Measurements from ENCODE around the gene LAMA4. TPM values are rescaled to one million over a fixed set of nuclear protein-coding genes. Genes with fewer than 3 reads are reported as not detected.

The LAMA4 gene
- total RNA-seq, 2 experiments from 2014 or later = not detected

- no peak overlapping the region for H3K4me3 Mint-ChIP-seq
- no peak overlapping the region for H3K27ac Mint-ChIP-seq
- H3K36me3 Mint-ChIP-seq = no peaks in the 10 kb centered on the region
- peaks cover 18% of the 10 kb centered on the region for H3K4me1 Mint-ChIP-seq
- peaks cover 35% of the 10 kb centered on the region for H3K27me3 Mint-ChIP-seq
- H3K9me3 Mint-ChIP-seq = no peaks in the 10 kb centered on the region
- DNase-seq = peak; percentile 58
These were observed 31.6 kb upstream of the LAMA4 start for GRCh38 chr6:112286010-112286409.

GRCh38 chr6:112284603-112285002 is 30.2 kb upstream of the LAMA4 start:
- DNase-seq = no peak
- Mint-ChIP-seq H3K36me3 (no peaks in the 10 kb centered on the region), H3K9me3 (no peaks in the 10 kb centered on the region), H3K4me1 (peaks cover 18% of the 10 kb centered on the region), H3K4me3 (no peak overlapping the region), H3K27ac (no peak overlapping the region), H3K27me3 (peaks cover 40% of the 10 kb centered on the region)

DNA sequence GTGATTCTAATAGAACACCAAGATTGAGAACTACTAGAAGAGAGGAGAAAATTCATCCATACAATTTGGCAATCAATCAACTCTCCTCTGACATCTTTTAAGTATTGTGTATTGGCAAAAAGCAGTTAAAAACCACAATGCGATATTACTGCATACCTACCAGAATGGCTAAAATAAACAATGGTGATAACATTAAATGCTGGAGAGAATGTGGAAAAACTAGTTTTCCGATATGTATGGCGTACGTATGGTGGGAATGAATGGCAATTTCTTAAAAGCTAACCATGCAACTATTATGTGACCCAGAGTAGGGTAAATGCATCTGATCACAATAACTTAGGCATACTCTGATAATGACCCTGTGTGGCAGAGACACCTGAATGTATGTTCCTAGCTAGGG is 29.3 kb upstream of the LAMA4 start:
- Mint-ChIP-seq H3K9me3 (no peaks in the 10 kb centered on the region), H3K36me3 (no peaks in the 10 kb centered on the region), H3K27me3 (peaks cover 35% of the 10 kb centered on the region), H3K27ac (no peak overlapping the region), H3K4me1 (peaks cover 18% of the 10 kb centered on the region), H3K4me3 (no peak overlapping the region)
- DNase-seq = no peak

DNA sequence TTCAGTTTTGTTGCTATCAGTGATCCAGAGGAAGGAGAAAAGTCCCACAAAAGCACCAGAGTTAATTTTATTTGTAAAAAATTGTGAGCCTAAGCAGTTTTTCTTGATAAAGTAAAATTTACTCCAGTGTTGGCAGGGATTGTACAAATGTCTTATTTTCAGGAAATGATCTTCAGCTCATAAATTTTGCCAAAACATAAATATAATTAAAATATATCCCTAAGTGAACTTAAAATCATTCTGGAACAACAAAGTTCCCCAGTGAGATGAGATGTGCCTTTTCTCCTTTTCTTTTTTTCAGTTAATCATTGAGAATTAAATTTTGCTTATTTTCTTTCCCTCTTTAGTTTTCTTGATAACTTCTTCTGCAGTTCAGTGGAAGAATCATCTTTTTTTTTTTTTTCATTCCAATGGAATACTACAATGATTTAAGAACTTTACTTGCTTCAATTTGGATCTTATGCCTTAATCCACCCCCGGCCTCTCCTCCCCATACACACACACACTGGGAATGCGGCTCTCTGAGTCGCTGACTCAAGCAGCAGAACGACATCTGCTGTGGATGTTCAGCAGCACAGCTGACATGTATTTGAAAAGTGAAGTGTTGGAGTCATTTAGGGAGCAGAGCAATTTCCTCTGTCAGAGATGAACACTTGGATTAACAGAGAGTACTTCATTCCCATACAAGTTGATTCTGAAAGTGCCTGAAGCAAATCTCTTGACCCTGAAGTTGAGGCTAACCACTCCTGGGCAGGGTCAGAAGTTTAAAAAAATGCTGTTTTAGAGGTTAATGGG is 27.7 kb upstream of the LAMA4 start:
- H3K27ac Mint-ChIP-seq = no peak overlapping the region
- H3K27me3 Mint-ChIP-seq = peaks cover 35% of the 10 kb centered on the region
- DNase-seq = no peak
- H3K36me3 Mint-ChIP-seq = no peaks in the 10 kb centered on the region
- peaks cover 14% of the 10 kb centered on the region for H3K4me1 Mint-ChIP-seq
- no peak overlapping the region for H3K4me3 Mint-ChIP-seq
- no peaks in the 10 kb centered on the region for H3K9me3 Mint-ChIP-seq

- H3K4me1 Mint-ChIP-seq = no peaks in the 10 kb centered on the region
- peaks cover 34% of the 10 kb centered on the region for H3K27me3 Mint-ChIP-seq
- no peak for DNase-seq
- H3K4me3 Mint-ChIP-seq = no peak overlapping the region
- no peaks in the 10 kb centered on the region for H3K36me3 Mint-ChIP-seq
- H3K27ac Mint-ChIP-seq = no peak overlapping the region
- no peaks in the 10 kb centered on the region for H3K9me3 Mint-ChIP-seq
These were observed 24.9 kb upstream of the LAMA4 start for GRCh38 chr6:112279031-112279935.

DNA sequence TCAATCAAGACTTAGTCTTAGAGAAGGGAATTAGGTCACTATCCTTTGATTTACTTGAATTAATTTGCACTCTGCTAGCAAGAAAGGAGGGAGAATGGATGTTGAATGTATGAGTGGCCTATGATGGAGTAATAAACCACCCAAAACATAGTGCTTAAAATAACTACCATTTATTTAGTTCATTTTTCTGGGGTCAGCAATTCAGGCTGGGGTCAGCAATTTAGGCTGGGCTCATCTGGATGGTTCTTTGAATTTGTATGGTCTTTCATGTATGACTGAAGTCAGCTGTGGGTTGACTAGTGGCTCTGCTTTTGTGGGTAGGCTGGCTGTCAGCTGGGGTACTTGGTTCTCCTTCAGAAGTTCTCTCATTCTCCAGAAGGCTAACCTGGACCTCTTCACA is 21.0 kb upstream of the LAMA4 start:
- DNase-seq = no peak
- H3K9me3 Mint-ChIP-seq = no peaks in the 10 kb centered on the region
- H3K4me3 Mint-ChIP-seq = no peak overlapping the region
- H3K36me3 Mint-ChIP-seq = no peaks in the 10 kb centered on the region
- H3K27me3 Mint-ChIP-seq = peaks cover 10% of the 10 kb centered on the region
- H3K4me1 Mint-ChIP-seq = no peaks in the 10 kb centered on the region
- H3K27ac Mint-ChIP-seq = no peak overlapping the region

DNA sequence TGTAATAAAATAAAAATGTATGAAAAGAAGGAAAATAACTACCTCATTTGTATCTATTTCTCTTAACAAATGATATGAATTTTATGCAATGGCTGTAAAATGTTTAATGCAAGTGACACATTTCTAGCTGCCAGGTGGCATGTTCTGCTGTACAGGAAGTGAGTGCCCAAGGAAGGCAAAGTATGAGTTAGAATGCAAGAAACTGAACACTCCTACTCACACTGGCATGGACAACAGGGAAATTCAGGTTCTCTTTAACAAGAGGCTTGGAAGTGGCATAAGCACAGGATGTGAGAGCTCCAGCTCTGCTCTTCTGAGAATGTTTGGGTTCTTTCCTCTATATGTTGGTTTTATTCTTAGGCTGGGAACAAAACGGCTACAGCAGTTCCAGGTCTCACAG is 20.4 kb upstream of the LAMA4 start:
- Mint-ChIP-seq H3K36me3 (no peaks in the 10 kb centered on the region), H3K4me1 (no peaks in the 10 kb centered on the region), H3K9me3 (no peaks in the 10 kb centered on the region), H3K27me3 (peaks cover 8% of the 10 kb centered on the region), H3K4me3 (no peak overlapping the region), H3K27ac (no peak overlapping the region)
- no peak for DNase-seq

- no peak overlapping the region for H3K4me3 Mint-ChIP-seq
- no peaks in the 10 kb centered on the region for H3K4me1 Mint-ChIP-seq
- peaks cover 8% of the 10 kb centered on the region for H3K27me3 Mint-ChIP-seq
- H3K27ac Mint-ChIP-seq = no peak overlapping the region
- no peak for DNase-seq
- no peaks in the 10 kb centered on the region for H3K9me3 Mint-ChIP-seq
- H3K36me3 Mint-ChIP-seq = no peaks in the 10 kb centered on the region
These were observed 18.4 kb upstream of the LAMA4 start for GRCh38 chr6:112272799-112273198.

DNA sequence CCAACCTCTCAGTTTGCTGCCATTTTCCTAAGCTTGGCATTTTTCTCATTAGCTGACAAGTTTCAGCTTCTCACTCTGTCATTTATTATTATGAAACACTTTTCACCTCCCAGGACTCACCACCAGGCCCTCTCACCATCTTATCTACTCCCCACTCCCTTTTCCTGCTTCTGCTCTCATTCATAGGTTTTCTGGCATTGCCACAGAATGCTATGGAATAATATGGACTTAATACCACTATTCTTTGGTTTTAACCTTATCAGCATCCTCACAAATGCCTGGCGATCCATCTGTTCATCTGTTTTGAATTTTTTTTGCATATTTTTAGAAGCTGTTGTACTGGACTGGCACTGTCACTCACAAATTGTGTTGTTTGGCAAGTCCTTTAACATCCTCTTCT is 16.4 kb upstream of the LAMA4 start:
- no peak overlapping the region for H3K27ac Mint-ChIP-seq
- H3K27me3 Mint-ChIP-seq = peaks cover 8% of the 10 kb centered on the region
- no peak for DNase-seq
- H3K4me1 Mint-ChIP-seq = no peaks in the 10 kb centered on the region
- H3K36me3 Mint-ChIP-seq = no peaks in the 10 kb centered on the region
- H3K4me3 Mint-ChIP-seq = no peak overlapping the region
- H3K9me3 Mint-ChIP-seq = no peaks in the 10 kb centered on the region

DNA sequence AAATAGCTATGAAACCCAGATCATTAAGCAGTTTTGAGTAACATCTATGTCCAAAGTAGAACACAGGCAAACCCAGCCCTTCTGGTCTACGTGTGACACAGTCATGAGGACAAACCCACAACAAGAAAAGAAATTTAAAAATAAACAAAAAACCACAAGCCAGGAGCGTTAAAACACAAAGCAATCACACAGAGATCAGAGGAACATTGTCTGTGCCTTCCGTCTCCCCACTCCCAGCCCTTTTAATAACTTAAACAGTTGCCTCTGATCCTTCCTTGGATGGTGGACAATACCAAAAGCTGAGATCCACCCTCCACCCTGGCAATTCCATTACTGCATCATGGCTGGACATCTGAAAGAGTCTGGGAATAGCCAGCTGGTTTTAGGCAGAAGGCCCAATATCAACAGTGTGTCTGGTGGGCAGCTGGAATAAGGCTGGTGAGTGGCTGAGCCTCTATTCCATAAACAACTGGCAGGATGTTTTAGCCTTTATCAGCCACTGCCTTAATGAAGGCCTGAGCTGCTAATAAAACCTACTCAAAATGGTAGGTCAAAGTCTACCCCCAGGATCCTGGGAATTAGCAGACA is 15.7 kb upstream of the LAMA4 start:
- DNase-seq = no peak
- H3K27me3 Mint-ChIP-seq = peaks cover 4% of the 10 kb centered on the region
- no peaks in the 10 kb centered on the region for H3K9me3 Mint-ChIP-seq
- no peak overlapping the region for H3K4me3 Mint-ChIP-seq
- H3K4me1 Mint-ChIP-seq = no peaks in the 10 kb centered on the region
- no peak overlapping the region for H3K27ac Mint-ChIP-seq
- H3K36me3 Mint-ChIP-seq = no peaks in the 10 kb centered on the region

DNA sequence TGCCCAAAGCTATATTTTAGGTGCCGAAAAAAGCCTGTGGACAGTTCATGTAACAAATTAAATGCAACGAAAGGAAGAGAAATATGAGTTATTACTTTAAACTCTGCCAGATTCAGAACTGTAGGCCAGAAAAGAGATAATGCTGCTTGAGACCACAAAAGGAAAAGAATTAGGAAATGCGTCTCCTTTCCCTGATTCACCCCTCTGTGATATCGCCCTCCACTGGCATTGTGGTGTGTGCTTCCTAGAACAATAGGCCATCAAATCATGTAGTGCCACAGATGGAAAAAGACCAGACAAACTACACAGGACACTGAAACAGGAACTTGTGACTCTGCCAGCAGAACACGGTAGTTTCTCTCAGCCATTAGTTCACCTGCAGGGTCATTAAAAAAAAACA is 14.7 kb upstream of the LAMA4 start:
- H3K9me3 Mint-ChIP-seq = no peaks in the 10 kb centered on the region
- DNase-seq = no peak
- H3K27ac Mint-ChIP-seq = no peak overlapping the region
- H3K27me3 Mint-ChIP-seq = peaks cover 4% of the 10 kb centered on the region
- no peak overlapping the region for H3K4me3 Mint-ChIP-seq
- no peaks in the 10 kb centered on the region for H3K4me1 Mint-ChIP-seq
- no peaks in the 10 kb centered on the region for H3K36me3 Mint-ChIP-seq

- no peaks in the 10 kb centered on the region for H3K9me3 Mint-ChIP-seq
- H3K27me3 Mint-ChIP-seq = peaks cover 3% of the 10 kb centered on the region
- no peaks in the 10 kb centered on the region for H3K4me1 Mint-ChIP-seq
- no peak overlapping the region for H3K4me3 Mint-ChIP-seq
- no peaks in the 10 kb centered on the region for H3K36me3 Mint-ChIP-seq
- DNase-seq = no peak
- H3K27ac Mint-ChIP-seq = no peak overlapping the region
These were observed 14.3 kb upstream of the LAMA4 start for GRCh38 chr6:112268654-112269053.

DNA sequence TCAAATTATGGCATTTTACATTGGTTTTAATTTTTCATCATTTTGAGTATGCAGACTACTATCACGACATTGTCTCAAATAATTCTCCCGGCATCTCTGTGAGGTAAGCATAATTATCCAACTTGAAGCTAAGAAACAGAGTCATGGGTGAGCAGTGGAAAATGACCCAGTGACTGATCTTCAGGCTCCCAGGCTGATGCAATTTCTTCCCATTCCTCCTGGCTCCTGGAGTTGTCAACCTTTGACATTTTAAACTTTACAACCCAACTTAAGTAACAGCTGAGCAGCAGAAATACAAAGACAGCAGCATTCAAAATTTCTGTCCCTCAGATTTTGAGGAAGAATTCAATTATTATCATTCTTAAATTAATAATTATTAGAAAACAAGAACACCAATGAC is 13.7 kb upstream of the LAMA4 start:
- no peak overlapping the region for H3K4me3 Mint-ChIP-seq
- no peak overlapping the region for H3K27ac Mint-ChIP-seq
- no peaks in the 10 kb centered on the region for H3K9me3 Mint-ChIP-seq
- H3K27me3 Mint-ChIP-seq = no peaks in the 10 kb centered on the region
- no peaks in the 10 kb centered on the region for H3K4me1 Mint-ChIP-seq
- DNase-seq = no peak
- no peaks in the 10 kb centered on the region for H3K36me3 Mint-ChIP-seq

DNA sequence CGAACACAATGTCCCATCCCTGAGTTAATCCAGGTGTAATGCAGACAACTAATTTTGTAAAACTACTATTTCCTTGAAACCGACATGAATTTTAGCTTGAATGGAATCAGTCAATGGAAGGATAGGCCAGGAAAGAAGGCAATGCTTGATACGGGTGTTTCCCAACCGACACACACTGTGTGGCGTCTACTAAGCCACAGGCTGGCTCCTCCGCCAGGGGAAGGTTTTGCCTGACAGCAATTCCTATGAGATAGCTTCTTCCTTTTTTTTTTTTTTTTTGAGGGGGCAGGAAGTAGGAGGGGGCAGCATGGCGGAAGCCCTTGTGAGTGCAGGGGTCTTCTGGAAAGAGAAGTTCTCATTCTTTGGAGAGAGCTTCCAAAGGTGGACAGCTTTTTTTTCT is 12.0 kb upstream of the LAMA4 start:
- H3K9me3 Mint-ChIP-seq = no peaks in the 10 kb centered on the region
- H3K36me3 Mint-ChIP-seq = no peaks in the 10 kb centered on the region
- no peak overlapping the region for H3K27ac Mint-ChIP-seq
- H3K4me3 Mint-ChIP-seq = no peak overlapping the region
- no peaks in the 10 kb centered on the region for H3K27me3 Mint-ChIP-seq
- no peaks in the 10 kb centered on the region for H3K4me1 Mint-ChIP-seq
- DNase-seq = no peak

DNA sequence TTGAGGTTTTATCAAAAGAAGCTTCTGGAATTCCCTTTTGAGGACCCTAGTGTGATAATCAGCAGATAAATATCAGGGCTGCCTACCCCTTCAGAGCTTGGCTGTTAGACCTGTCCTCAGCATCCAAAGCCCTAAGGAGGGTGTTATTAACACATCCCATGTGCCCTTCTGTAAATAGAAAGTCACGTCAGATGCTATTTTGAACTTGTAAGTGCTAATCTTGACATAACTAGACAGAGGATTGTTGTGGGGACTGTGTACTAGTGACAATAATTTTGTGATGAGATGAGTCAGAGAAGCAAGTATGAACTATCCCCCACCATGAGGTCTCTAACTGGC is 4.9 kb upstream of the LAMA4 start:
- peaks cover 2% of the 10 kb centered on the region for H3K4me1 Mint-ChIP-seq
- H3K9me3 Mint-ChIP-seq = no peaks in the 10 kb centered on the region
- no peak overlapping the region for H3K4me3 Mint-ChIP-seq
- no peaks in the 10 kb centered on the region for H3K36me3 Mint-ChIP-seq
- no peak overlapping the region for H3K27ac Mint-ChIP-seq
- DNase-seq = no peak
- H3K27me3 Mint-ChIP-seq = peaks cover 16% of the 10 kb centered on the region

All from activated naive CD8-positive, alpha-beta T cell treated with anti-CD3 and anti-CD28 coated beads for 36 hours (primary cell).